GM19395 (cell line): ENCODE data around the gene ANKRD39.
"Not testable (repeated sequence)": the region's sequence is repeated elsewhere in the genome, so short reads cannot be mapped to it uniquely, and the experiment has no call there.

ENCODE experiments used
- ATAC-seq: cut with Tn5 transposase; IDR thresholded peaks from one replicate; pipeline ENCODE4 v1.9.1; 2021; ENCODE audit warnings: mild to moderate bottlenecking, moderate library complexity; ENCODE audit not compliant: unreplicated experiment

ANKRD39 gene

GRCh38 chr2:96873651-96874096, 15.9 kb upstream of the ANKRD39 start:
- no peak for ATAC-seq

- ATAC-seq: no peak
Measured at GRCh38 chr2:96872591-96873349, 15.0 kb upstream of the ANKRD39 start.

- no peak for ATAC-seq
Measured at GRCh38 chr2:96870626-96871255, 12.9 kb upstream of the ANKRD39 start.

- no peak for ATAC-seq
Measured at GRCh38 chr2:96869822-96870625, 12.2 kb upstream of the ANKRD39 start, which contains the start of gene SEMA4C. Gene SEMA4C, minus strand, starts transcription at chr2:96870080. Its CDS starts 2,194 bp downstream, at chr2:96867886.

- no peak for ATAC-seq
Measured at GRCh38 chr2:96869281-96869821, 11.5 kb upstream of the ANKRD39 start.

- peak; percentile 56 for ATAC-seq
Measured at GRCh38 chr2:96868555-96869280, 10.9 kb upstream of the ANKRD39 start.

- ATAC-seq: peak; percentile 23
Measured at GRCh38 chr2:96867756-96868554, 10.1 kb upstream of the ANKRD39 start.

GRCh38 chr2:96866986-96867755, 9.4 kb upstream of the ANKRD39 start:
- no peak for ATAC-seq

GRCh38 chr2:96866586-96866985, 8.8 kb upstream of the ANKRD39 start:
- no peak for ATAC-seq

- ATAC-seq: no peak
Measured at GRCh38 chr2:96866149-96866548, 8.3 kb upstream of the ANKRD39 start.

- ATAC-seq: no peak
Measured at GRCh38 chr2:96865654-96866053, 7.8 kb upstream of the ANKRD39 start.

- ATAC-seq: no peak
Measured at GRCh38 chr2:96864343-96865091, 6.7 kb upstream of the ANKRD39 start.

- no peak for ATAC-seq
Measured at GRCh38 chr2:96863575-96864342, 5.9 kb upstream of the ANKRD39 start.

- ATAC-seq: not testable (repeated sequence)
Measured at GRCh38 chr2:96863056-96863455, 5.2 kb upstream of the ANKRD39 start.

- no peak for ATAC-seq
Measured at GRCh38 chr2:96861074-96861473, 3.3 kb upstream of the ANKRD39 start.

- no peak for ATAC-seq
Measured at GRCh38 chr2:96860065-96861029, 2.5 kb upstream of the ANKRD39 start.
